Posterior cingulate gyrus (tissue), 11 donors: ENCODE results near the gene AKAP5.
"Not testable (repeated sequence)": the region's sequence is repeated elsewhere in the genome, so short reads cannot be mapped to it uniquely, and the experiment has no call there.

Experiments
- DNase-seq, 10 donors: peaks; one replicate each; pipeline versions ENCODE4 v3.0.0 to v3.0.0-alpha.2; 2020 to 2021; ENCODE audit warnings: mixed read lengths in 3 of 10
- intact Hi-C: fragments of 100-400 bp; cut with DNase I; formaldehyde crosslinking; loops from one replicate; pipeline ENCODE4 v1.15.1; 2023

AKAP5 gene

GRCh38 chr14:64501411-64502171 lies 36.3 kb downstream of the AKAP5 start:
- intact Hi-C loops = loop anchor here (5.0 to 10.0 kb wide), 2 partner anchors 41 to 133 kb away; partner anchors contain the start of gene HSPA2
- DNase-seq = peak in 3 of 10 donors; percentile 17 to 80 (median 17)

- DNase-seq = no peak
- intact Hi-C loops = loop anchor here (5.0 to 10.0 kb wide), 2 partner anchors 40 to 132 kb away; partner anchors contain the start of gene HSPA2
Measured at GRCh38 chr14:64502456-64502855, 37.2 kb downstream of the AKAP5 start.

- peak in 1 of 10 donors; percentile 33 for DNase-seq
- intact Hi-C loops = loop anchor here (5.0 to 10.0 kb wide), 2 partner anchors 39 to 132 kb away; partner anchors contain the start of gene HSPA2
Measured at GRCh38 chr14:64502887-64503433, 37.7 kb downstream of the AKAP5 start.

GRCh38 chr14:64503434-64504309 lies 38.4 kb downstream of the AKAP5 start, which contains the start of gene ZBTB25:
Gene ZBTB25 (minus strand): TSS chr14:64503838. CDS start chr14:64490533, 13,305 bp downstream.
- intact Hi-C loops = loop anchor here (5.0 to 10.0 kb wide), 2 partner anchors 39 to 131 kb away; partner anchors contain the start of gene HSPA2
- DNase-seq = peak; percentile 79 to 99 (median 92)

GRCh38 chr14:64504310-64504896 lies 39.1 kb downstream of the AKAP5 start, which contains the start of gene ZBTB1:
Gene ZBTB1 (plus strand): TSS chr14:64504770. CDS start chr14:64521505, 16,735 bp downstream.
- DNase-seq = peak; percentile 62 to 97 (median 80)
- intact Hi-C loops = loop anchor here (5.0 to 10.0 kb wide), 2 partner anchors 38 to 130 kb away; partner anchors contain the start of gene HSPA2

- peak; percentile 77 to 97 (median 84) for DNase-seq
- intact Hi-C loops = loop anchor here (5.0 to 10.0 kb wide), 2 partner anchors 37 to 130 kb away; partner anchors contain the start of gene HSPA2
Measured at GRCh38 chr14:64504897-64505794, 39.8 kb downstream of the AKAP5 start.

GRCh38 chr14:64506721-64507120 lies 41.4 kb downstream of the AKAP5 start:
- no peak for DNase-seq
- intact Hi-C loops = loop anchor here (10.0 kb wide), 1 partner anchor 128 kb away; no protein-coding TSS in a partner anchor

- DNase-seq = no peak
- intact Hi-C loops = loop anchor here (10.0 kb wide), 1 partner anchor 127 kb away; no protein-coding TSS in a partner anchor
Measured at GRCh38 chr14:64507376-64508156, 42.3 kb downstream of the AKAP5 start.

GRCh38 chr14:64508215-64508776 lies 43.0 kb downstream of the AKAP5 start:
- no peak for DNase-seq
- intact Hi-C loops = loop anchor here (10.0 kb wide), 1 partner anchor 127 kb away; no protein-coding TSS in a partner anchor

- intact Hi-C loops = loop anchor here (10.0 kb wide), 1 partner anchor 126 kb away; no protein-coding TSS in a partner anchor
- DNase-seq = no peak
Measured at GRCh38 chr14:64509036-64509435, 43.7 kb downstream of the AKAP5 start.

- DNase-seq = peak in 6 of 10 donors; percentile 17 to 87 (median 64)
- intact Hi-C loops = loop anchor here (2.0 kb wide), 1 partner anchor 170 kb away; no protein-coding TSS in a partner anchor
Measured at GRCh38 chr14:64510825-64511671, 45.7 kb downstream of the AKAP5 start.

- DNase-seq = no peak
- intact Hi-C loops = no loop called here
Measured at GRCh38 chr14:64513271-64513670, 48.0 kb downstream of the AKAP5 start.

- intact Hi-C loops = no loop called here
- no peak for DNase-seq
Measured at GRCh38 chr14:64515053-64515452, 49.8 kb downstream of the AKAP5 start.

- intact Hi-C loops = no loop called here
Measured at GRCh38 chr14:64516969-64517368, 51.7 kb downstream of the AKAP5 start.

GRCh38 chr14:64517667-64518066 lies 52.4 kb downstream of the AKAP5 start:
- intact Hi-C loops = not testable (repeated sequence)

More at GRCh38 chr14:64516969-64517368, 51.7 kb downstream of the AKAP5 start:
- DNase-seq = no peak

GRCh38 chr14:64518229-64518628 lies 52.9 kb downstream of the AKAP5 start:
- intact Hi-C loops = no loop called here
- DNase-seq = no peak

More at GRCh38 chr14:64517667-64518066, 52.4 kb downstream of the AKAP5 start:
- DNase-seq = not testable (repeated sequence)
